OCI-LY1 (cell line): ENCODE measurements around the gene CSPG5.

Experiments used
- EZH2 ChIP-seq: fragments of 200-600 bp; sonication (generic), shearing (Covaris generic); IDR thresholded peaks from 2 replicates; pipeline ENCODE4 v1.8.0; 2017; ENCODE audit warnings: borderline replicate concordance, mixed run types, mild to moderate bottlenecking, antibody characterized with exemption, low read length, moderate library complexity, mixed read lengths
- TF ChIP-seq, protein P1 (sequence below): fragments of 200-600 bp; sonication (generic), shearing (Covaris generic); IDR thresholded peaks from 2 replicates; pipeline ENCODE4 v1.5.1; 2017; ENCODE audit warnings: mild to moderate bottlenecking, antibody characterized with exemption, low read length, moderate library complexity, mixed read lengths

- TF ChIP-seq, protein P1, sequence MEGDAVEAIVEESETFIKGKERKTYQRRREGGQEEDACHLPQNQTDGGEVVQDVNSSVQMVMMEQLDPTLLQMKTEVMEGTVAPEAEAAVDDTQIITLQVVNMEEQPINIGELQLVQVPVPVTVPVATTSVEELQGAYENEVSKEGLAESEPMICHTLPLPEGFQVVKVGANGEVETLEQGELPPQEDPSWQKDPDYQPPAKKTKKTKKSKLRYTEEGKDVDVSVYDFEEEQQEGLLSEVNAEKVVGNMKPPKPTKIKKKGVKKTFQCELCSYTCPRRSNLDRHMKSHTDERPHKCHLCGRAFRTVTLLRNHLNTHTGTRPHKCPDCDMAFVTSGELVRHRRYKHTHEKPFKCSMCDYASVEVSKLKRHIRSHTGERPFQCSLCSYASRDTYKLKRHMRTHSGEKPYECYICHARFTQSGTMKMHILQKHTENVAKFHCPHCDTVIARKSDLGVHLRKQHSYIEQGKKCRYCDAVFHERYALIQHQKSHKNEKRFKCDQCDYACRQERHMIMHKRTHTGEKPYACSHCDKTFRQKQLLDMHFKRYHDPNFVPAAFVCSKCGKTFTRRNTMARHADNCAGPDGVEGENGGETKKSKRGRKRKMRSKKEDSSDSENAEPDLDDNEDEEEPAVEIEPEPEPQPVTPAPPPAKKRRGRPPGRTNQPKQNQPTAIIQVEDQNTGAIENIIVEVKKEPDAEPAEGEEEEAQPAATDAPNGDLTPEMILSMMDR: no peak
- no peak for TF ChIP-seq EZH2
Observed at GRCh38 chr3:47556351-47556750, 22.3 kb downstream of the CSPG5 start.
